ENCODE results near the gene FAM107B.

Gene FAM107B

GRCh38 chr10:14569274-14570060 is 205.2 kb downstream of the FAM107B start:
- H3K4me3 ChIP-seq (ENCODE audit: low read length), result no peak overlapping the region
- no peaks in the 10 kb centered on the region for H3K36me3 ChIP-seq (ENCODE audit: control insufficient read depth, insufficient read depth, low read length, severe bottlenecking)
- H3K9me3 ChIP-seq (ENCODE audit: control insufficient read depth, low read length), result no peaks in the 10 kb centered on the region
- H3K27me3 ChIP-seq (replicated peaks; ENCODE audit: control insufficient read depth, insufficient read depth, low read length), result no peaks in the 10 kb centered on the region
- no peak for DNase-seq (ENCODE audit: low read depth)
- no peak overlapping the region for H3K9ac ChIP-seq (ENCODE audit: low read length)
- peaks cover 16% of the 10 kb centered on the region for H3K4me1 ChIP-seq (ENCODE audit: control insufficient read depth, insufficient read depth, low read length)

GRCh38 chr10:14567421-14567820 is 207.3 kb downstream of the FAM107B start:
- DNase-seq (ENCODE audit: low read depth), result no peak
- no peak overlapping the region for H3K4me3 ChIP-seq (ENCODE audit: low read length)
- no peaks in the 10 kb centered on the region for H3K27me3 ChIP-seq (replicated peaks; ENCODE audit: control insufficient read depth, insufficient read depth, low read length)
- H3K9me3 ChIP-seq (ENCODE audit: control insufficient read depth, low read length), result no peaks in the 10 kb centered on the region
- no peak overlapping the region for H3K9ac ChIP-seq (ENCODE audit: low read length)
- peaks cover 16% of the 10 kb centered on the region for H3K4me1 ChIP-seq (ENCODE audit: control insufficient read depth, insufficient read depth, low read length)
- H3K36me3 ChIP-seq (ENCODE audit: control insufficient read depth, insufficient read depth, low read length, severe bottlenecking), result no peaks in the 10 kb centered on the region

- no peak overlapping the region for H3K4me3 ChIP-seq (ENCODE audit: low read length)
- H3K36me3 ChIP-seq (ENCODE audit: control insufficient read depth, insufficient read depth, low read length, severe bottlenecking), result no peaks in the 10 kb centered on the region
- DNase-seq (ENCODE audit: low read depth), result no peak
- no peaks in the 10 kb centered on the region for H3K9me3 ChIP-seq (ENCODE audit: control insufficient read depth, low read length)
- no peak overlapping the region for H3K9ac ChIP-seq (ENCODE audit: low read length)
- H3K4me1 ChIP-seq (ENCODE audit: control insufficient read depth, insufficient read depth, low read length), result peaks cover 22% of the 10 kb centered on the region
- no peaks in the 10 kb centered on the region for H3K27me3 ChIP-seq (replicated peaks; ENCODE audit: control insufficient read depth, insufficient read depth, low read length)
Observed at GRCh38 chr10:14566498-14566897, 208.2 kb downstream of the FAM107B start.

GRCh38 chr10:14565199-14565598 is 209.5 kb downstream of the FAM107B start:
- no peak for DNase-seq (ENCODE audit: low read depth)
- H3K4me1 ChIP-seq (ENCODE audit: control insufficient read depth, insufficient read depth, low read length), result peaks cover 22% of the 10 kb centered on the region
- no peaks in the 10 kb centered on the region for H3K27me3 ChIP-seq (replicated peaks; ENCODE audit: control insufficient read depth, insufficient read depth, low read length)
- H3K9ac ChIP-seq (ENCODE audit: low read length), result no peak overlapping the region
- no peak overlapping the region for H3K4me3 ChIP-seq (ENCODE audit: low read length)
- H3K36me3 ChIP-seq (ENCODE audit: control insufficient read depth, insufficient read depth, low read length, severe bottlenecking), result no peaks in the 10 kb centered on the region
- H3K9me3 ChIP-seq (ENCODE audit: control insufficient read depth, low read length), result no peaks in the 10 kb centered on the region

GRCh38 chr10:14564268-14564744 is 210.4 kb downstream of the FAM107B start:
- Histone ChIP-seq H3K9ac (ENCODE audit: low read length) (no peak overlapping the region), H3K4me1 (ENCODE audit: control insufficient read depth, insufficient read depth, low read length) (peaks cover 22% of the 10 kb centered on the region), H3K4me3 (ENCODE audit: low read length) (no peak overlapping the region), H3K9me3 (ENCODE audit: control insufficient read depth, low read length) (no peaks in the 10 kb centered on the region), H3K36me3 (ENCODE audit: control insufficient read depth, insufficient read depth, low read length, severe bottlenecking) (no peaks in the 10 kb centered on the region), H3K27me3 (replicated peaks; ENCODE audit: control insufficient read depth, insufficient read depth, low read length) (no peaks in the 10 kb centered on the region)
- DNase-seq (ENCODE audit: low read depth), result no peak

GRCh38 chr10:14563359-14563940 is 211.2 kb downstream of the FAM107B start:
- no peaks in the 10 kb centered on the region for H3K9me3 ChIP-seq (ENCODE audit: control insufficient read depth, low read length)
- H3K4me1 ChIP-seq (ENCODE audit: control insufficient read depth, insufficient read depth, low read length), result peaks cover 22% of the 10 kb centered on the region
- H3K9ac ChIP-seq (ENCODE audit: low read length), result no peak overlapping the region
- H3K27me3 ChIP-seq (replicated peaks; ENCODE audit: control insufficient read depth, insufficient read depth, low read length), result no peaks in the 10 kb centered on the region
- no peak overlapping the region for H3K4me3 ChIP-seq (ENCODE audit: low read length)
- DNase-seq (ENCODE audit: low read depth), result no peak
- H3K36me3 ChIP-seq (ENCODE audit: control insufficient read depth, insufficient read depth, low read length, severe bottlenecking), result no peaks in the 10 kb centered on the region

- peaks cover 22% of the 10 kb centered on the region for H3K4me1 ChIP-seq (ENCODE audit: control insufficient read depth, insufficient read depth, low read length)
- DNase-seq (ENCODE audit: low read depth), result no peak
- H3K9me3 ChIP-seq (ENCODE audit: control insufficient read depth, low read length), result no peaks in the 10 kb centered on the region
- no peak overlapping the region for H3K4me3 ChIP-seq (ENCODE audit: low read length)
- H3K27me3 ChIP-seq (replicated peaks; ENCODE audit: control insufficient read depth, insufficient read depth, low read length), result no peaks in the 10 kb centered on the region
- H3K9ac ChIP-seq (ENCODE audit: low read length), result peak overlapping the region; percentile 20
- no peaks in the 10 kb centered on the region for H3K36me3 ChIP-seq (ENCODE audit: control insufficient read depth, insufficient read depth, low read length, severe bottlenecking)
Observed at GRCh38 chr10:14563076-14563336, 211.7 kb downstream of the FAM107B start.

- Histone ChIP-seq H3K36me3 (ENCODE audit: control insufficient read depth, insufficient read depth, low read length, severe bottlenecking) (no peaks in the 10 kb centered on the region), H3K4me1 (ENCODE audit: control insufficient read depth, insufficient read depth, low read length) (peaks cover 22% of the 10 kb centered on the region), H3K9ac (ENCODE audit: low read length) (peak overlapping the region; percentile 20), H3K4me3 (ENCODE audit: low read length) (no peak overlapping the region), H3K27me3 (replicated peaks; ENCODE audit: control insufficient read depth, insufficient read depth, low read length) (no peaks in the 10 kb centered on the region), H3K9me3 (ENCODE audit: control insufficient read depth, low read length) (no peaks in the 10 kb centered on the region)
- no peak for DNase-seq (ENCODE audit: low read depth)
Observed at GRCh38 chr10:14562218-14563075, 212.2 kb downstream of the FAM107B start.

GRCh38 chr10:14560791-14561765 is 213.6 kb downstream of the FAM107B start:
- Histone ChIP-seq H3K36me3 (ENCODE audit: control insufficient read depth, insufficient read depth, low read length, severe bottlenecking) (no peaks in the 10 kb centered on the region), H3K9me3 (ENCODE audit: control insufficient read depth, low read length) (no peaks in the 10 kb centered on the region), H3K4me1 (ENCODE audit: control insufficient read depth, insufficient read depth, low read length) (peaks cover 22% of the 10 kb centered on the region), H3K9ac (ENCODE audit: low read length) (no peak overlapping the region), H3K27me3 (replicated peaks; ENCODE audit: control insufficient read depth, insufficient read depth, low read length) (no peaks in the 10 kb centered on the region), H3K4me3 (ENCODE audit: low read length) (no peak overlapping the region)
- DNase-seq (ENCODE audit: low read depth), result no peak

- H3K9ac ChIP-seq (ENCODE audit: low read length), result no peak overlapping the region
- H3K36me3 ChIP-seq (ENCODE audit: control insufficient read depth, insufficient read depth, low read length, severe bottlenecking), result no peaks in the 10 kb centered on the region
- H3K4me3 ChIP-seq (ENCODE audit: low read length), result no peak overlapping the region
- H3K9me3 ChIP-seq (ENCODE audit: control insufficient read depth, low read length), result no peaks in the 10 kb centered on the region
- H3K27me3 ChIP-seq (replicated peaks; ENCODE audit: control insufficient read depth, insufficient read depth, low read length), result no peaks in the 10 kb centered on the region
- H3K4me1 ChIP-seq (ENCODE audit: control insufficient read depth, insufficient read depth, low read length), result peaks cover 17% of the 10 kb centered on the region
- peak; percentile 37 for DNase-seq (ENCODE audit: low read depth)
Observed at GRCh38 chr10:14560274-14560673, 214.4 kb downstream of the FAM107B start.

All from adipocyte (in vitro differentiated cells).